T-helper 2 cell treated with Interferon-gamma antibody and Interleukin-4, amounts not matched to agents 5 μg/mL and 100 μg/mL, for 36 hours (primary cell): ENCODE results near the gene ATP8A2.

Experiments used
- DNase-seq: peaks from one replicate; pipeline ENCODE4 v3.0.0; 2021; ENCODE audit warnings: low spot score
- H3K27ac Mint-ChIP-seq: one replicate; pipeline ENCODE4 v1.8.0; 2021; ENCODE audit warnings: mild to moderate bottlenecking, mixed read lengths
- H3K27me3 Mint-ChIP-seq: one replicate; pipeline ENCODE4 v1.8.0; 2021; ENCODE audit warnings: low read depth, mixed read lengths
- H3K36me3 Mint-ChIP-seq: one replicate; pipeline ENCODE4 v1.8.0; 2021; ENCODE audit warnings: low read depth, mixed read lengths
- H3K4me1 Mint-ChIP-seq: one replicate; pipeline ENCODE4 v1.8.0; 2021; ENCODE audit warnings: low read depth, mixed read lengths
- H3K4me3 Mint-ChIP-seq: one replicate; pipeline ENCODE4 v1.8.0; 2022; ENCODE audit warnings: mild to moderate bottlenecking, moderate library complexity, mixed read lengths
- H3K9me3 Mint-ChIP-seq: one replicate; pipeline ENCODE4 v1.8.0; 2021; ENCODE audit warnings: mixed read lengths

Gene ATP8A2

GRCh38 chr13:25608181-25608580, 236.4 kb downstream of the ATP8A2 start:
- peaks cover 24% of the 10 kb centered on the region for H3K9me3 Mint-ChIP-seq
- H3K4me1 Mint-ChIP-seq = no peaks in the 10 kb centered on the region
- no peak for DNase-seq
- H3K4me3 Mint-ChIP-seq = no peak overlapping the region
- peaks cover 7% of the 10 kb centered on the region for H3K27me3 Mint-ChIP-seq
- H3K27ac Mint-ChIP-seq = no peak overlapping the region
- H3K36me3 Mint-ChIP-seq = no peaks in the 10 kb centered on the region

DNA sequence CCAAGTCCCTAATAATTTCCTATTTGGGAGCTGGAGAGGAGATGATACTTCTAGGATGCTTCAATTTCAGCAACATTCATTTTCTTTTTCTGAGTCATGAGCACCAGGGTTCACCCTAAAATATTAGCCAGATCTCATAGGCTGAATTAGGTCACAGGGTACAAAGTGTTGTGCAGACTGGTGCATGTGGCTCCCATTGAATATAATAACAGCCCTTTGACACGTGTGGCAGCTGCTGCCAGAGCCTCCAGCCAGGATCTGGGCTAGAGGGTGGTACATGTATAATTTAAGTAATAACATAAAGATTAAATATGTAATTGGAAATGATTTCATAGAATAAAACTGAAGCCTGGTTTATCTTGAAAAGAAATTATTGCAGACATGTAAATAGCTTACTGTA, 244.9 kb downstream of the ATP8A2 start:
- no peaks in the 10 kb centered on the region for H3K4me1 Mint-ChIP-seq
- H3K36me3 Mint-ChIP-seq = no peaks in the 10 kb centered on the region
- peaks cover 9% of the 10 kb centered on the region for H3K27me3 Mint-ChIP-seq
- H3K4me3 Mint-ChIP-seq = no peak overlapping the region
- no peak for DNase-seq
- H3K9me3 Mint-ChIP-seq = peaks cover 11% of the 10 kb centered on the region
- no peak overlapping the region for H3K27ac Mint-ChIP-seq

DNA sequence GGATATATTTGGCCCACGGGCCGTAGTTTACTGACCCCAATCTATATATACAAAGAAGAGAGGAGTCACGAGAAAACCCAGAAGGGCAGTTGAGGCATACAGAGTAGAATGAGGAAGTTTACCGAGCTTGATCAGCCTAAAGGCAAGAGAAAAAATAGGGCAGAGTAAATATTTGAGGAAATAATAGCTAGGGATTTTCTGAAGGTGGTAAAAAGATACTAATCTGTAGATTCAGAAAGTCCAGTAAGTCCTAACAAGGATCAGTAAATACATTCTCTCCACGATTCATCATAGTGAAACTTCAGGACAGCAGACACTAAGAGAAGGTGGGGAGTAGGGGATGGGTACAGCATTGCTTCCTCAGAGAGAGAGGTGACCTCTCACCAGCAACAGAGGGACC, 248.1 kb downstream of the ATP8A2 start:
- H3K36me3 Mint-ChIP-seq = no peaks in the 10 kb centered on the region
- no peak for DNase-seq
- no peaks in the 10 kb centered on the region for H3K9me3 Mint-ChIP-seq
- H3K4me3 Mint-ChIP-seq = no peak overlapping the region
- H3K27me3 Mint-ChIP-seq = peaks cover 5% of the 10 kb centered on the region
- no peak overlapping the region for H3K27ac Mint-ChIP-seq
- no peaks in the 10 kb centered on the region for H3K4me1 Mint-ChIP-seq

DNA sequence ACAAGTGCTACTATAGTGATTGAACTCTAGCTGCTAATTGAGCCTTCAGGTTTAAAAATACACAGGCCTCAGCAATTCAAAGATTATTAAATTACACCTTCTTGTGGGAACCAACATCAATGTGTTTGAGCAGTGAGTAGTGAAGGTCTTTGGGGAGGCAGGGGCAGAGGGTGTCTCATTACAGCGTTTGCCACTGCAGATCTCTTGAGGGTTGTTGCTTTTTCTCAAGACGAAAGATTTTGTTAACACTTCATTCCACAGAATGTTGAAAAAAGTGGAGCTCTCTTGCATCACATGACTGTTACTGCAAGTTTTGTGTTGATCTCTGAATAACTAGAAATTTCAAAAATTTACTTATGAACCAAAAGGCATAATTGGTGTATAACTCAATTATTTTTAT, 253.6 kb downstream of the ATP8A2 start:
- no peaks in the 10 kb centered on the region for H3K36me3 Mint-ChIP-seq
- DNase-seq = no peak
- H3K9me3 Mint-ChIP-seq = peaks cover 6% of the 10 kb centered on the region
- no peaks in the 10 kb centered on the region for H3K4me1 Mint-ChIP-seq
- H3K27me3 Mint-ChIP-seq = no peaks in the 10 kb centered on the region
- H3K27ac Mint-ChIP-seq = no peak overlapping the region
- H3K4me3 Mint-ChIP-seq = no peak overlapping the region

- H3K4me3 Mint-ChIP-seq = no peak overlapping the region
- H3K4me1 Mint-ChIP-seq = no peaks in the 10 kb centered on the region
- no peaks in the 10 kb centered on the region for H3K36me3 Mint-ChIP-seq
- H3K27me3 Mint-ChIP-seq = no peaks in the 10 kb centered on the region
- peaks cover 6% of the 10 kb centered on the region for H3K9me3 Mint-ChIP-seq
- no peak overlapping the region for H3K27ac Mint-ChIP-seq
- no peak for DNase-seq
Observed at GRCh38 chr13:25630329-25630900, 258.6 kb downstream of the ATP8A2 start.

DNA sequence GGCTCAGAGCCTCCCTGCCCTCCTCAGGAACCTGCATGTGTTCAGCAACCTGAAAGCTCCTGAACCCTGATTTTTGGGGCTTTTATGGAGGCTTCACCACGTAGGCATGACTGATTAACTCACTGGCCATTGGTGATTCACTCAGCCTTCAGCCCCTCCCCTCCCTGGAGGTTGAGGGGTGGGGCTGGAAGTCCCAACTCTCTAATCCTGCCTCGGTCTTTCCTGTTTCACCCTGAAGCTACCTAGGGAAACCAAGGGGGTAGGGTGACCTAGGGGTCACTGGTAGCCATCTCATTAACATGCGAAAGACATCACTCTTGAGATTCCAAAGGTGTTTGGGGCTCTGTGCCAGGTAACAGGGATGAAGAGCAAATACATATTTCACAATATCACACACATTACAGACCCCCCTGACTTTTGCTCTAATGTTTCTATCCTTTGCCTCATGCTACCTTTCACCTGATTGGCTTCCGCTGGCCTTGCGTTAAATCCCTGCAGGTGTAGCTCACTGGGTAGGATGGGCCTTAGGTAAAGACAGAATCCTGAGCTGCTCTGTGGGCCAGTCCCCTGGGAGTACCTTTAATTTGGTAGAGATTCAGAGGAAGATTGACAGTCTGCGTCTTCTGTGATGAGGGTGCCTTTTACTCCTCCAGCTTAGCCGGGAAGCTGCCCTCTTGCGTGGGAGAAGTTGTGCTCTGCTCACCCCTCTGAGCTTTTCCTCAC, 260.6 kb downstream of the ATP8A2 start:
- H3K9me3 Mint-ChIP-seq = no peaks in the 10 kb centered on the region
- no peaks in the 10 kb centered on the region for H3K4me1 Mint-ChIP-seq
- no peaks in the 10 kb centered on the region for H3K27me3 Mint-ChIP-seq
- no peak for DNase-seq
- H3K4me3 Mint-ChIP-seq = no peak overlapping the region
- no peak overlapping the region for H3K27ac Mint-ChIP-seq
- H3K36me3 Mint-ChIP-seq = no peaks in the 10 kb centered on the region

GRCh38 chr13:25633093-25633492, 261.3 kb downstream of the ATP8A2 start:
- DNase-seq = no peak
- no peak overlapping the region for H3K4me3 Mint-ChIP-seq
- H3K36me3 Mint-ChIP-seq = no peaks in the 10 kb centered on the region
- H3K9me3 Mint-ChIP-seq = no peaks in the 10 kb centered on the region
- H3K27me3 Mint-ChIP-seq = no peaks in the 10 kb centered on the region
- no peaks in the 10 kb centered on the region for H3K4me1 Mint-ChIP-seq
- H3K27ac Mint-ChIP-seq = no peak overlapping the region

- H3K27ac Mint-ChIP-seq = no peak overlapping the region
- H3K27me3 Mint-ChIP-seq = no peaks in the 10 kb centered on the region
- H3K4me3 Mint-ChIP-seq = no peak overlapping the region
- H3K36me3 Mint-ChIP-seq = no peaks in the 10 kb centered on the region
- peaks cover 18% of the 10 kb centered on the region for H3K9me3 Mint-ChIP-seq
- no peaks in the 10 kb centered on the region for H3K4me1 Mint-ChIP-seq
- no peak for DNase-seq
Observed at GRCh38 chr13:25645681-25646080, 273.9 kb downstream of the ATP8A2 start.

DNA sequence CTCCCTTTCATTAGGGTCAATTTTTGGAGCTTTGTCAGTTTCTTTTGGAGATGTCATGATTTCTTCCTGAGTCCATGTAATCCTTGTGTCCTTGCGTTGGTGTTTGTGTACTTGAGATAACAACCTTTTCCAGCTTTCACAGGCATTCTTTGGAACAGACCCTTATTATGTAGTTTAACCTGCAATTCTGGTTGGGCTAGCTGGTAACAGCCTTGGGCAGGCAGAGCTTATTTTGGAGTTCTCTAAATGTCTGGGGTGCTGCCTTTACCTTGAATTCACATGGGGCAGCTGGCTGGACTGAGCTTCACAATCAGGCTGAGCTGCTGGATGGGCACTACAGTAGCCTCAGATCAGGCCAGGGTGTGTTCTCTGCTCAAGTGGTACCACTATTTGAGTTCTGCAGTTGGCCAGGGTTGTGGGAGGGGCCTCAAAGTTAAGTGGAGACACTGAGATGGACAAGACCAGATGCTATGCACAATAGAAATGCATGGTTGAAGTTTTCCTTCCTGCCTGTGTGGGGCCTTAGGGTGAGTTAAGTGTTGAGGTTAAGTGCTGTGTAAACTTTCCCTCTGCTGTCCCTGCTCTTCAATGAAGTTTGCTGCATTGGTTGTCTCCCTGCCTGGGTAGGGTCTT, 277.3 kb downstream of the ATP8A2 start:
- Mint-ChIP-seq H3K27ac (no peak overlapping the region), H3K4me3 (no peak overlapping the region), H3K27me3 (peaks cover 2% of the 10 kb centered on the region), H3K4me1 (no peaks in the 10 kb centered on the region), H3K9me3 (peaks cover 13% of the 10 kb centered on the region), H3K36me3 (no peaks in the 10 kb centered on the region)
- DNase-seq = no peak

GRCh38 chr13:25652764-25653163, 281.0 kb downstream of the ATP8A2 start:
- DNase-seq = no peak
- H3K27me3 Mint-ChIP-seq = peaks cover 2% of the 10 kb centered on the region
- no peaks in the 10 kb centered on the region for H3K36me3 Mint-ChIP-seq
- no peaks in the 10 kb centered on the region for H3K4me1 Mint-ChIP-seq
- no peak overlapping the region for H3K4me3 Mint-ChIP-seq
- H3K9me3 Mint-ChIP-seq = peaks cover 9% of the 10 kb centered on the region
- H3K27ac Mint-ChIP-seq = no peak overlapping the region

DNA sequence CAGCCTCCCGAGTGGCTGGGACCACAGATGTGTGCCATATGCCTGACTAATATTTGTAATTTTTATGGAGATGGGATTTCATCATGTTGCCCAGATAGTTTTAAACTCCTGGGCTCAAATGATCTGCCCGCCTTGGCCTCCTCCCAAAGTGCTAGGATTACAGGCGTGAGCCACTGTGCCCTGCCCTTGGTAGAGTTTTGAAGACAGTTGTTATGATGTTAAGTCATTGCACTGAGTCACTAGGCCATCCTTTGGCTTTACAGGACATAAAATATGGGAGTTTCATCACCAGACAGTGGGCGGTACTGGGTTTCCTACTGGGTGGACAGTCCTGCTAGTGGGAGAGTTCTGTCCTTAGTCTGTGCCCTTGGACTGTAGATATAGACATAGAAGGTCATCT, 282.5 kb downstream of the ATP8A2 start:
- no peak overlapping the region for H3K27ac Mint-ChIP-seq
- no peaks in the 10 kb centered on the region for H3K9me3 Mint-ChIP-seq
- no peak overlapping the region for H3K4me3 Mint-ChIP-seq
- H3K4me1 Mint-ChIP-seq = no peaks in the 10 kb centered on the region
- DNase-seq = no peak
- H3K36me3 Mint-ChIP-seq = no peaks in the 10 kb centered on the region
- peaks cover 2% of the 10 kb centered on the region for H3K27me3 Mint-ChIP-seq

GRCh38 chr13:25657157-25657556, 285.4 kb downstream of the ATP8A2 start:
- no peak overlapping the region for H3K27ac Mint-ChIP-seq
- H3K4me3 Mint-ChIP-seq = no peak overlapping the region
- H3K27me3 Mint-ChIP-seq = peaks cover 2% of the 10 kb centered on the region
- H3K36me3 Mint-ChIP-seq = no peaks in the 10 kb centered on the region
- no peak for DNase-seq
- H3K9me3 Mint-ChIP-seq = no peaks in the 10 kb centered on the region
- H3K4me1 Mint-ChIP-seq = no peaks in the 10 kb centered on the region

DNA sequence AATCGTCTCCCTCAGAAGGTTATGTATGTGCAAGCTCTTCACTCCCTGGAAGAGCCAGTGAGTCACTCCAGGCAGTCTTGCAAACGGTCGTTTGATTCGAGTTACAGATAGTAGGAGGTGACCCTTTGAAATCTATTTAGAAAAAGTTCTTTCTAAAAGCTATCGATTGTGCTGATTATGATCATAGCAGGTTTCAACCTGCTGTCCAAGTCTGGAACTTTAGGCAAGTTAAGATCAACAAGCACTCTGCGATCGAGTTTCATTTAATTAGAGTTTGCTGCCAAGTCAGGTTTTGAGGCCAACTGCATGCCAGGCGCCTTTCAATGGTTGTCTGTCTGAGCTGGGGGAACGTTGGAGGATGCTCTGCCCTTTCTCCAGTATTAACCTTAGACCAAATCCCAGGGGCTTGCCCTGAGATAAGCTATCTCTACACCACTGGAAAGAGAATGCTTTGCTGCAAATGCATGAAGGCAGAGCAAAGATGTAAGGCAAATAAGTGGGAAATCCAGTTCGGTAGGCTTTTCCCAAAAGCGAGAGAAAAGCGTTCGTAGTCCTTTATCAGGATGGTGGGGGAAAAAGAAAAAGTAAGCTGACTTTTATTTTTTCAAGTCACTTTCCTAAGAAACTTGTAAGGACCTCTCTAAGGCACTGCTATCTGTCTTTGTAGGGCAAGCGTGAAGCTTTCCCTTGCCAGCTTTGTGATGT, 287.5 kb downstream of the ATP8A2 start:
- H3K36me3 Mint-ChIP-seq = no peaks in the 10 kb centered on the region

DNA sequence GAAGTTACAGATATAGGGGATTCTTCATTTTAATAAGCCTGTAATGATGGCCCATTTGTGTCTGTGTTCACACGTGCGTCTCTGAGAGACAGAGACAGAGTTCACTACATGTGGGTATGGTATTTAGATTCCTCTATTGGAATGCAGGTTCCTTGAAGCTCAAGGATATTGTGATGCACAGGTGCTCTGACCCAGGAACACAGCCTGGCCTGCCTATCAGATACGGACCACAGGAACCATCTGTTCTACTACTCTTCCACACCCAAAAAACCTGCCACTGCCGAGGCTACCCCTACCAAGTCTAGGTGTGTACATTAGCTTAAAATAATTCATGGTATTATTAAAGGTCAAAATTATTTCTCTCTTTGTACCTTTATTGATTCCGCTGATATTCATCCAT, 289.2 kb downstream of the ATP8A2 start:
- Mint-ChIP-seq H3K4me3 (no peak overlapping the region), H3K27me3 (peaks cover 3% of the 10 kb centered on the region), H3K36me3 (no peaks in the 10 kb centered on the region), H3K4me1 (no peaks in the 10 kb centered on the region), H3K27ac (no peak overlapping the region), H3K9me3 (no peaks in the 10 kb centered on the region)
- DNase-seq = no peak

More for the DNA sequence above, 287.5 kb downstream of the ATP8A2 start:
- Mint-ChIP-seq H3K9me3 (no peaks in the 10 kb centered on the region), H3K4me3 (no peak overlapping the region), H3K27me3 (peaks cover 3% of the 10 kb centered on the region), H3K27ac (no peak overlapping the region), H3K4me1 (no peaks in the 10 kb centered on the region)
- no peak for DNase-seq
